ENCODE results near the gene TMCO1.
"Not testable (repeated sequence)": the region's sequence is repeated elsewhere in the genome, so short reads cannot be mapped to it uniquely, and the experiment has no call there.

Gene TMCO1

DNA sequence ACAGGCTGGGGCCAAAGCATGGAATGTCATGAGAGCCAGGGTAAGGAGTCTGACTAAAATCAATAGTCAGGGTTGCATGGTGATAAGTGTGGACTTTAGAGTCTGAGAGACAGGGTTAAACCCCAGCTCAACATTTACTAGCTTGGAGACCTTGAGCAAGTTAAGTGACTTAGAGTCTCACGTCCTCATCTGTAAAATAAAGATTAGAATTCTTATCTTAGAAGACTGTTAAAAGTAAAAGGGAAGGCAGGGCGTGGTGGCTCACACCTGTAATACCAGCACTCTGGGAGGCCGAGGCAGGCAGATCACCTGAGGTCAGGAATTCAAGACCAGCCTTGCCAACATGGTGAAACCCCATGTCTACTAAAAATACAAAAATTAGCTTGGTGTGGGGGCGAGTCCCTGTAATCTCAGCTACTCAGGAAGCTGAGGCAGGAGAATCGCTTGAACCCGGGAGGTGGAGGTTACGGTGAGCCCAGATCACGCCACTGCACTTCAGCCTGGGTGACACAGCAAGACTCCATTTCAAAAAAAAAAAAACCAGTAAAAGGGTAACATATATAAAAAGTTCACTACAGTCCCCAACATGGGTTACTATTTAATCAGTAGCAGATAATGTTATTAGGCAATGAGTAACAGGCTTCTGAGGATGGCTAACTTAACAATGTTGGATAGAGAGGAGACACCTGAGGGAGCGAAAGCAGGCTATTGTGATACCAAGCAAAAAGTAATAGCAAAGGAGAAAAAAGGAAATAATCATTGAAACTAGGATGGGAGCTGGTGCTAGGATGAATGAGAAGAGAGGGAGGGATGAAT is 20.8 kb downstream of the TMCO1 start:
- no peak for DNase-seq (ENCODE audit: low read depth in 2 of 2)

DNA sequence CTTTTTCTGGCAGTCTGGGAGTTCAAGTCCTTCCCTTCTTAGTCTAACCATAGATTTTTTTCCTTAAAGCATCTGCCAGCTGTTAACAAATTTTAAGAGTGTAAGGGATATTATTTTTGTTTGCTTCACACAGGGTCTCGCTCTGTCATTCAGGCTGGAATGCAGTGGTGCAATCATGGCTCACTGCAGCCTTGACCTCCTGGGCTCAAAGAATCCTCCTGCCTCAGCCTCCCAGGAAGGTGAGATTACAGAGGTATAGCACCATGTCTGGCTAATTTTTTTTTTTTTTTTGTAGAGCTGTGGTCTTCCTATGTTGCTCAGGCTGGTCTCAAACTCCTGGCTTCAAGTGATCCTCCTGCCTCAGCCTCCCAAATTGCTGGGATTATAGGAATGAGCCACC is 23.8 kb downstream of the TMCO1 start:
- DNase-seq (ENCODE audit: low read depth in 2 of 2) = not testable (repeated sequence)

DNA sequence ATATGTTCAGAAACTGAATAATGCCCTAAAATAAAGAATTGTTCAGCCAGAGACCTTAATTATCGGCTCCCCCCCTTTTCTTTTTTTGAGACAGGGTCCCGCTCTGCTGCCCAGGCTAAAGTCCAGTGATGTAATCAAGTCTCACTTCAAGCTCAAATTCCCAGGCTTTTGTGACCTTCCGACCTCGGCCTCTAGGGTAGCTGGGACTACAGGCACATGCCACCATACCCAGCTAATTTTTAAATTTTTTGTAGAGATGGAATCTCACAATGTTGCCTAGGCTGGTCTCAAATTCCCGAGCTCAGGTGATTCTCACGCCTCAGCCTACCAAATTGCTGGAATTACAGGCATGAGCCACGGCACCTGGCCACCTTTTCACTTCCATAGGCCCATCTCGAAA is 26.5 kb downstream of the TMCO1 start:
- no peak for DNase-seq (ENCODE audit: low read depth in 2 of 2)

DNA sequence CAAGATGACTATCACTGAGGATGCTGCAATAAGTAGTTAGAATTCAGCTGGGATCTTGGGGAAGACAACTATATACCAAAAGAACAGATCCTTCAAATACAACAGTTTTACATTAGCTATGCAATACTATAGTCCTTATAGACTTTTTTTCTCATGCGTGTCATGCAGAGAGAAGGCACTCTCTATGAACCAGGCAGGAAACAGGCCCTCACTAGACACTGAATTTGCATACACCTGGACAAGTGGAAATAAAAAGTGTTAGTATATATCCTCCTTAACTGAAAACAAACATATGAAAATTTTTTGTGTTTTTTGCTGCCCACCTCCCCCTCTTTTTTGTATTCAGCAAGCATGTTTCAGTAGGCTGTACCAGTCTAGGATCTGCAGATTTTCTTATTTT is 29.9 kb downstream of the TMCO1 start:
- DNase-seq (ENCODE audit: low read depth in 2 of 2) = no peak

DNA sequence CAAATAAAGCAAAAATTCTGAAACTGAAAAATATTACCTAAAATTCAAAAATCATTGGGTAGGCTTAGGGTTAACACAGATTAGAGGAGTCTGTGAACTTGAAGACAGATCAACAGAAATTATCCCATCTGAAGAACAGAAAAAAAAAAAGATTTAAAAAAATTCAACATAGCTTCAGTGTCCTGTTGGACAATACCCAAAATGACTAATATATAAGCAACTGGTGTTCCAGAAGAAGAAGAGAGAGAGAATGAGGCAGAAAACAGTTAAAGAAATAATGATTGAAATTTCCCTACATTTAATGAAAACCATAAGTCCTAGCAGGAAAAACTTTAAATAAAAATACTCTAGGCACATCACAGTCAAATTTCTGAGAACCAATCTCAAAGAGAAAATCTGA is 31.5 kb downstream of the TMCO1 start:
- DNase-seq (ENCODE audit: low read depth in 2 of 2) = no peak

DNA sequence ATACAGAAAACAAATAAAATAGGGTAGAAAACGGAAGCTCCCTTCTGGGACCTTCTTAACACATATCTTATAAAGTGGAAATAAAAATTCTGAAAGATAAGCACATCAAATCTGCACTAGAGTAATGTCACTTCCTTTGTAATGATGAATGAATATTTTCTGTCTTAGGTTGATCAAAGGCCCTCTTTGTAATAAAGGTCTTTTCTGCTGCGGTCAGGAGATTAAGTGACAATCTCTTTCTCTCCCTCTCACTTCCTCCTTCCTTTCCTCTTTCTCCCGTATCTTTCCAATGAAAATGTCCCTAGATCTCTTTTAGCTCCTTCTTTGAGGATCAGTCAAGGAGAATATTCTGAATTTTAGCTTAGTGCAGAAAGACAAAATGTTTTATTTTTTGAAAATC is 33.8 kb downstream of the TMCO1 start:
- no peak for DNase-seq (ENCODE audit: low read depth in 2 of 2)

DNA sequence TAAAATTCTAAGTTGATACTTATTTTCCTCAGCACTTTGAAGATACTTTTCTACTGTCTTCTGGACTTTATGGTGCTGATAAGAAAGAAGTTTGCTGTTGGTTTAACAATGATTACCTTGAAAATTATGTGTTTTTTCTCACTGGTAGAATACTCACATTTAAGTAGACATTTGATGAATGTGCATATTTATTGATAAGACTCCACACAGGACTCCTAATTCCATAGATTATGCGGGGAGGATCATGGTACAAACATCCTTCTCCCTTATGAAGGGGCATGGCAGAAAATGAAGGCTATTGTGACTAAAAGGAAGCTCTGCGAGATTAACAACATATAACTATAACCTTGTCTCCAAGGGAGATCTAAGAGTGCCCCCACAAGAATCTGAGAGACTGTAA is 41.8 kb downstream of the TMCO1 start:
- no peak for DNase-seq (ENCODE audit: low read depth in 2 of 2)

DNA sequence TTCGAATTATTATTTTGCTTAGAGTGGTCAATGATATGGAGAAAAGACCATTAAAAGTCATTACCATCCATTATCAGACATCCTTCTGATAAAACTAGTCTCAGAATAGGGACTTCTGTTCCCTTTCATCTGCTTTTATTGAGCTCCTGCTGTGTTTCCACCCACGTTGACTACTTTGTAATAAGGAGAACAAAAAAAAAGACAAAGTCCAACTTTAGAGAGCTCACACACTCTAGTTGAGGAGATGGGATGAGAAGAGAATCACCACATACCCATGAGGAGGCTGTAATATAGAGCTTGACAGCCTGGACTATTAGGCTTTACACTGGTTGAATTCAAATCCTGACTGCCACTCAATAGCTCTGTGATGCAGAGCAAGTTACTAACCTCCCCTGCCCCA is 42.5 kb downstream of the TMCO1 start:
- no peak for DNase-seq (ENCODE audit: low read depth in 2 of 2)

DNA sequence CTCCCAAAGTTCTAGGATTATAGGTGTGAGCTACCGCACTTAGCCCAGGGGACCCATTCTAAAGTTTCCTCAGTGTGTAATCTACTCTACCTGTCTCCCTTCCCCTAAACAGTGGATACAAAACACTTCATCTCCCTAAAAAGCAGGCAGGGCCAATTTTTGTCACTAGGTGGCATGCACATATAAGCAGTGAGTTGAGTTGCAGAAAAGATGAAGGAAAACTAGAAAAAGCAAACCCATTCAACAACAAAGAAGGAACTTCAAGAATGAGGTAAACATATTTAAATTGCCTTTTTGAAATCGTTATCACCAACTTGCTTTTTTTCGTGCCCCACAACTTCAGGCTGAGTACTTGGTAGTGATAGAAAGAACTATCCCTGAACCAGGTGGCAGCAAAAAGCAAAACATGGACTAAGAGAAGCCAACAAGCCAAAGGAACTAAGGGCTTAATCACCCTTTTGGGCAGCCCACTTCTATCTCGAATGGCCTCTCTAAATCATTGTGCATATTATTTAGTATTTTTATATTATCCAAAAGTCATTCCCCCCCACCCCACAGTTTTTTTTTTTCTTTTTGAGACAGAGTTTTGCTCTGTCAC is 50.7 kb downstream of the TMCO1 start:
- no peak for DNase-seq (ENCODE audit: low read depth in 2 of 2)

DNA sequence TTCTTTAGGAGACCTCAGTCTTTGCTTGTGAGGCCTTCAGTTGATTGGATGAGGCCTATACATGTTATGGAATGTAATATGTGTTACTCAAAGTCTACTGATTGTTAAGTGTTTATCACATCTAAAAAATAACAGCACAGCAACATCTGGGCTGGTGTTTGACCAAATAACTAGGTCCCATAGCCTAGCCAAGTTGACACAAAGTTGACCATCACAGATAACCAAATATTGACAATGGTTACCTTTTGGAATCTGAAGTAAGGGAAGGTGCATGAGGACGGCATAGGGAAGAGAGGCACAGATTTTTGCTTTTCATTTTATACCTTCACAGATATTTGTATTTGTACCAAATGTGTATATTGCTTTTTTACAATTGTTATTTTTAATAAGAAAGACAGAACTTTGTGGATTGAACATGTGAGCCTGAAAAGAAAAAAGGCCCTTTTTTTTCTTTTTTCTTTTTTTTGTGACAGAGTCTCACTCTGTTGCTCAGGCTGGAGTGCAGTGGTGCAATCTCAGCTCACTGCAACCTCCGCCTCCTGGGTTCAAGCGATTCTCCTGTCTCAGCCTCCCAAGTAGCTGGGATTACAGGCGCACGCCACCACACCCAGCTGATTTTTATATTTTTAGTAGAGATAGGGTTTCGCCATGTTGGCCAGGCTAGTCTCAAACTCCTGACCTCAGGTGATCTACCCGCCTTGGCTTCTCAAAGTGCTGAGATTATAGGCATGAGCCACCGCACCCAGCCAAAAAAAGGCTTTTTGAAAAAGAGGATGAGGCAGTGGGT is 52.2 kb downstream of the TMCO1 start:
- DNase-seq (ENCODE audit: low read depth in 2 of 2) = not testable (repeated sequence)

DNA sequence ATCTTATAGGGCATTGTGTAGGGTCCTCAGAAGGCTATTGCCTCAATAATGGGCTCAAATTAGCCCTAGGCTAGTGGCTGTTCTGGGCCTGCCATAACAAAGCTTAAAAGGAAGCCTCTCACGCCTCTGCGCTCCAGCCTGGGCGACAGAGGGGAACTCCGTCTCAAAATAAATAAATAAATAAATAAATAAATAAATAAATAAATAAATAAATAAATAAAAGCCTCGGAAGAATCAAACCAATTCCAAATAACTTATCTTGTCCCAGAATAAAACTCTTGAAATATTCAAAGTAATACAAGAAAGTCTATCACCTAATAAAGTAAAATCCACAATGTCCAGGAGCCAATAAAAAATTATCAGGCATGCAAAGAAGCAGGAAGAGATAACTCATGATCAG is 55.9 kb downstream of the TMCO1 start:
- DNase-seq (ENCODE audit: low read depth in 2 of 2) = no peak

DNA sequence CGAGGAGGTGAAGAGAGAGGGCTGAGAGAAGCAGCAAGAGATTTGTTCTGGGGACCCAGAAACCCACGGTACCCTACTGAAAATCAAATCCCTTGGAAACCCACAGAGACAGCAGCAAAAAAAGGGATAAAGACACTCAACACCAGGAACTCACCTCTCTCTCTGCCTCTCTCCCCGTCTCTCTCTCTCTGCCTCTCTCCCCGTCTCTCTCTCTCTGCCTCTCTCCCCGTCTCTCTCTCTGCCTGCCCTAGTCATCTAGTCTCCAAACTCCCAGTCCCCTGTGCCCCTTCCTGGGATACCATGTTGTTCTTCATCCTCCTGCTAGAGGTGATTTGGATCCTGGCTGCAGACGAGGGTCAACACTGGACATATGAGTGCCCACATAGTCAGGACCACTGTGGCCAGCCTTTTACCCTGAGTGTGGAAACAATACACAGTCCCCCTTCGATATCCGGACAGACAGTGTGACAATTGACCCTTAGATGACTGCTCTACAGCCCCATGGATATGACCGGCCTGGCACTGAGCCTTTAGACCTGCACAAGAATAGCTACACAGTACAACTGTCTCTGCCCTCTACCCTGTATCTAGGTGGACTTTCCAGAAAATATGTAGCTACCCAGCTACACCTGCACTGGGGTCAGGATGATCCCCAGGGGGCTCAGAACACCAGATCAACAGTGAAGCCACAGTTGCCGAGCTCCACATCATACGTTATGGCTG is 60.5 kb downstream of the TMCO1 start:
- no peak for DNase-seq (ENCODE audit: low read depth in 2 of 2)

DNA sequence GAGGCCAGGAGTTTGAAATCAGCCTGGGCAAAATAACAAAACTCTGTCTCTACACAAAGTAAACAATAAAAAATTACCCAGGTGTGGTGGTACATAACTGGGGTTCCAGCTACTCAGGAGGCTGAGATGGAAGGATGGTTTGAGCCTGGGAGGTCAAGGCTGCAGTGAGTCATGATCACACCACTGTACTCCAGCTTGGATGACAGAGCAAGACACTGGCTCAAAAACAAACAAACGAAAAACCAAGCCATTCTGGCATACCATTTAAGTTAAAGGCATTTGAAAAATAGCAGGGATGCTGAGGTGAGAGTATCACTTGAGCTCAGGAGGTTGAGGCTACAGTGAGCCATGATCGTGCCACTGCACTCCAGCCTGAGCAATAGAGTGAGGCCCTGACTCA is 65.0 kb downstream of the TMCO1 start:
- no peak for DNase-seq (ENCODE audit: low read depth in 2 of 2)

DNA sequence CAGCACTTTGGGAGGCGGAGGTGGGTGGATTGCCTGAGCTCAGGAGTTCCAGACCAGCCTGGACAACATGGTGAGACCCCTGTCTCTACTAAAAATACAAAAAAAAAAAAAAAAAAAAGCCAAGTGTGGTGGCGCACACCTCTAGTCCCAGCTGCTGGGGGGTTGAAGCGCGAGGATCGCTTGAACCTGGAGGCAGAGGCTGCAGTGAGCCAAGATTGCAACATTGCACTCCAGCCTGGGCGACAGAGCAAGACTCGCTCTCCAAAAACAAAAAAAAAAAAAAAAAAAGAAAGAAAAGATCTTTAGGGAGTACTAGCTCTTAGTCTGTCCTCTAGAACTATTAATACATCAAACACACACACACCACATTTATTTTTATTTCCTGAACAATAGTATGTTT is 66.7 kb downstream of the TMCO1 start:
- not testable (repeated sequence) for DNase-seq (ENCODE audit: low read depth in 2 of 2)

DNA sequence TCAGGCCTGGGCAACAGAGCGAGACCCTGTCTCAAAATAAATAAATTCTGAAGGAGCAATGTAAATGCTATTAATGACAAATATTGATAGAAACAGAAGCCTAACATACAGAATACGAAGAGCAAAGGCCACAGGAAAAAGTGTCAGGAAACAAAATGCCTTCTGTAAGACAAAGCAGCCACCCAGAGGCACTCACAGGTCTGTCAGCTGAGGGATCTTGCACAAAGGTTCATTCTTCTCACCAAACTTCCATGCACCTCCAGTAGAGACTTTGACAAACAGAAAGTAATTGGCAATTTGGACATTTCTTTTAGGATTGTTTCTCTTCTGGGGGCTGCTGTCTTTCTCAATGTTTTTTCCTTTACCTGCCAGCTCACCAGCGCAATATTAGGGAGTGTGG is 69.1 kb downstream of the TMCO1 start:
- no peak for DNase-seq (ENCODE audit: low read depth in 2 of 2)

DNA sequence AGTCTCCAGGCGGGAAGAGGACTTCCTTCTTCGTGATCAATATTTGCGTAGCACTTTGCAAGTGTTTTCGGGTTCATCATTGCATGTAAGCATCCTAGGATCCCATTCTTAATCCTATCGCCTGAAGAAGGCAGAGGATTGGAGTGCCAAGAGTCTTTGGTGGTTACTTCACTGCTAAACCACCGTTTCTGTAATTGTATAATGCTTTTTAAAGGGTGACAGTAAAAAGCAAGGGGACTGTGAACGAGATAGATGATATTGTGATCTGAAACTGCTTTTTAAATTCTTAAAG is 70.0 kb downstream of the TMCO1 start:
- DNase-seq (ENCODE audit: low read depth in 2 of 2) = no peak

DNA sequence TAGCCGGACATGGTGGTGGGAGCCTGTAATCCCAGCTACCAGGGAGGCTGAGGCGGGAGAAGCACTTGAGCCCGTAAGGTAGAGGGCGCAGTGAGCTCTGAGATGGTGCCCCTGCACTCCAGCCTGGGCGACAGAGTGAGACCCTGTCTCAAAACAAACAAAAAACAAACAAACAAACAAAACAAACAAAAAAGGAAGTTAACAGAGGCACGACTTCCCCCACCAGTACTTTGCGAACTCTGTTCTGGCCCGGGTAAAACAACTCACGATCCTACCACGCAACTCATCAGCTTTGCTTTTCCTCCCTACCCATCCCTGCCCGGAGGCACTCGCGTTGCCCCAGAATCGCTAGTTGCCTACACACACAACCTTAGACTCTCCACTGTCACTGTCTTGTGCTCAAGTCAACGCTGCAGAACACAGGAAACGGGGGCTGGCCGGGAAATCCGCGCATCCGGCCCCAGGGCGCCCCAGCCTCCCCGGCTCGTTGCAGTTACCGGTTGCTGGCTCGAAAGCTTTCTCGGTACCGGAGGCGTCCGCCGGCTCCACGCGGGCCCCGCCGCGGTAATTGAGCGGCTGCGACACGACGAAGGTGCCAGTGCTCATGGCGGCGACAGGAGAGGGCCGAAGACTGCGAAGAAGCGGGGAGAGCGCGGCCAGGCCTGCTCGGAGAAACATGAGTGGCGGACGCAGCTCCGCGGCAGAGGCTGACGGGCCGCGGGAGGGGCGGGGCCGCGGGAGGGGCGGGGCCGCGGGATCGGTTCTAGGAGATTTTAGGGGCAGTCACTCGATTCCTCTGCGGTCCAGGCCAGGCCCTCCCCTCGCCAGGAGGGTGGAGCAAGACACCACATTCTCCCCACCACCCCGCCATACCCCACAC is 70.5 kb downstream of the TMCO1 start, which contains the start of gene ALDH9A1:
ALDH9A1 (minus strand) TSS at position 682 of the 880 bp plus-strand sequence; CDS start at position 678, 4 bp downstream.
- DNase-seq (ENCODE audit: low read depth in 2 of 2) = peak; percentile 82 to 89

DNA sequence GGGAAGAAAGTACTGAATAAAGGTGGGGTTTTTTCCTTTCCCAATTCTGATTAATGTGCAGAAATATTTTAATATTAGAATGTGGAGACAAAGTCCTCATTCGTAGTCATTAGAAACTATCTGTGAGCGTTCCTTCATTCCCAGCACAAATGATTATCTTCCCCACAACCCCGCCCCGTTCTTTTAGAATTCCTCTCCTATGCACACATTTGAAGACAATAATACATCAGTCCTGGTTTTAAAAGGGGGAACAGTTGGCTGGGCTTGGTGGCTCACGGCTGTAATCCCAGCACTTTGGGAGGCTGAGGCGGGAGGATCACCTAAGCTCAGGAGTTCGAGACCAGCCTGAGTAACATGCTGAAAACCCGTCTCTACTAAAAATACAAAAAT is 71.2 kb downstream of the TMCO1 start:
- no peak for DNase-seq (ENCODE audit: low read depth in 2 of 2)

DNA sequence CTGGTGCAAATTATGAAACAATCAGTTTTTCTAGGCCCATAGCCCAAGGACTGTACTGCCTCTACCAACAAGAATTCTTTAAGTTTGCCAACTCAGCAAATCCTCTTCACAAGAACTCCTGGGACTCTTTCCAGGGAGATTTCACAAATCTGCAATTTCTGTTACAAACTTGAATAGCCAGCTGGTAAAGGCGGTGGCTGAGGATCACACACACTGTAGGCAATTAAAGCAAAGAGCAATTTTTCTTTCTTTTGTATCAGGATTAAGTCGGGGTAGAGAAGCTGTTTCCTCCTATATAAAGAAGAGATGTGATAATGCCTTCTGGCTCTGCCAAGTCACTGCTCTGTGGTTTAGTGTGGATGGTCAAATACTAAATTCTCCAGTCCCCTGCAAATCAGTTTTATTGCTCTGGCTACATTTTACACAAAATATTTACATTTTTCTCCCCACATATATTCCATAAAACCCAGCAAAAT is 72.0 kb downstream of the TMCO1 start:
- no peak for DNase-seq (ENCODE audit: low read depth in 2 of 2)

DNA sequence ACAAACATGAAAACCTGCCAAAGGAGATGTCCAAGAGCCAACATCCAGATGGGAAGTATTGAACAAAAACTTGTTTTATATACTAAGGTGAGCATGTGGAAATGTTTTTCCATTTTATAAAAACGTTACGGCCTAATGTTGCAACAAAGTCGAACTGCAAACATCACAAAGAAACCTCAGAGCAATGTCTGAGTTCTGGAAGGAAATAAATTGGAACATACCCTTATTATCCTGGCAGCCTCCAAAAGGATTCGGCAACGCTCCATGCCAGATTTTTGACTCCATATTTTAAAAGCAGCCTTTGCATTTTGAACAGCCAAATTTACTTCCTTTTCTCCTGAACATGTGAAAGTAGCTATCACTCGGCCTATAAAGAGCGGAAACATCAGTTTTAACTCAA is 73.6 kb downstream of the TMCO1 start:
- no peak for DNase-seq (ENCODE audit: low read depth in 2 of 2)

DNA sequence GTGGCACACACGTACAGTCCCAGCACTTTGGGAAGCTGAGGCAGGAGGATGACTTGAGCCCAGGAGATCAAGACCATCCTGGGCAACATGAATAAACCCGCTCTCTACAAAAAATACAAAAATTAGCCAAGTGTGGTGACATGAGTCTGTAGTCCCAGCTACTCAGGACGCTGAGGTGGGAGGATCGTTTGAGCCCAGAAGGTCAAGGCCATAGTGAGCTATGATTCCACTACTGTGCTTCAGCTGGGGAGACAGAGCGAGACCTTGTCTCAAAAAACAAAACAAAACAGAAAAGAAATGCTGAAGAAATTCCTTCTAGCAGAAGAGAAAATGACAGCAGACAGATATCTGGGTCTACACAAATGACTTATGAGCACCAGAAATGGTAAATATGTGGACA is 80.6 kb downstream of the TMCO1 start:
- no peak for DNase-seq (ENCODE audit: low read depth in 2 of 2)
